Stimulated activated CD4-positive, alpha-beta T cell treated with anti-CD3 and anti-CD28 coated beads, Interleukin-12 subunit alpha, Interleukin-12 subunit beta, amount 100 ng/mL, for 48 hours (primary cell): ENCODE measurements around the gene HGFAC.
"Not testable (repeated sequence)": the region's sequence is repeated elsewhere in the genome, so short reads cannot be mapped to it uniquely, and the experiment has no call there.

ENCODE experiments used
- DNase-seq, 3 donors: peaks; one replicate each; pipeline ENCODE4 v3.0.0-alpha.2; 2020; ENCODE audit warnings: low read depth in 2 of 3, low spot score in 1 of 3

The HGFAC gene

GRCh38 chr4:3410401-3411135 lies 31.2 kb upstream of the HGFAC start:
- no peak for DNase-seq

DNA sequence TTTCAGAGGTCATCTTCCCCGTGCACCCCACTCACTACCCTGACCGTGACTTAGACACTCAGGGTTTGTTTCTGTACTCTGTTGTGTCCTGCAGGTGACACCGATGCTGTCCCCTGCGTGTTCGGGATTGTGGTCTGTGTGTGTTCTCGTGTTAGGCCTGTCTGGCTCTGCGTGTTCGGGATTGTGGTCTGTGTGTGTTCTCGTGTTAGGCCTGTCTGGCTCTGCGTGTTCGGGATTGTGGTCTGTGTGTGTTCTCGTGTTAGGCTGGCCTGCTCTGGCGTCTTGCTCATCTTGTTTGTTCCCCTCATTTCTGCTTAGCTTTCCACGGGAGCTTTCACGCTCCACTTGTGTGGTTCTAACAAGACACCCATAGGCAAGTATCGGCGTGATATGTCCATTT lies 30.6 kb upstream of the HGFAC start:
- not testable (repeated sequence) for DNase-seq

DNA sequence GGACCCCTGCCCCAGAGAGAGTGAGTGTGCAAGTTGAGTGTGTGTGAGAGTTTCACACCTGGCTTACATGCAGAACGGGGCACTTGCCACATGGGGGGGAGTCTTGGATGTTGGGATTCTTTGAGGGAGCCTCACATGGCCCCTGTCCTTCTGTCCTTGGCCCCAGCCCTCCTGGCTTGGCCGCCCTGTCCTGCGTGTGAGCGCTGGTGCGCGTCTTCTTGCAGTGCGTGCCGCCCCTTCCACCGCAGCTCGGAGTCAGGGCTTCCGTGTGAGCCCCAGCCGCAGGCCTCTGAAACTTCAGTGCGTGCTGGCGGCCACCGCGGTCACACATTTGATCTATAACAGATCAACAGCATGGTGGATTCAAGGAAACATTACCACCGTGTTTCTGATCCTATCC lies 30.1 kb upstream of the HGFAC start:
- DNase-seq, result no peak

- no peak for DNase-seq
Observed at GRCh38 chr4:3412257-3413020, 29.3 kb upstream of the HGFAC start.

GRCh38 chr4:3413217-3413671 lies 28.5 kb upstream of the HGFAC start:
- DNase-seq, result no peak

- DNase-seq, result no peak
Observed at GRCh38 chr4:3413675-3414420, 27.9 kb upstream of the HGFAC start.

DNA sequence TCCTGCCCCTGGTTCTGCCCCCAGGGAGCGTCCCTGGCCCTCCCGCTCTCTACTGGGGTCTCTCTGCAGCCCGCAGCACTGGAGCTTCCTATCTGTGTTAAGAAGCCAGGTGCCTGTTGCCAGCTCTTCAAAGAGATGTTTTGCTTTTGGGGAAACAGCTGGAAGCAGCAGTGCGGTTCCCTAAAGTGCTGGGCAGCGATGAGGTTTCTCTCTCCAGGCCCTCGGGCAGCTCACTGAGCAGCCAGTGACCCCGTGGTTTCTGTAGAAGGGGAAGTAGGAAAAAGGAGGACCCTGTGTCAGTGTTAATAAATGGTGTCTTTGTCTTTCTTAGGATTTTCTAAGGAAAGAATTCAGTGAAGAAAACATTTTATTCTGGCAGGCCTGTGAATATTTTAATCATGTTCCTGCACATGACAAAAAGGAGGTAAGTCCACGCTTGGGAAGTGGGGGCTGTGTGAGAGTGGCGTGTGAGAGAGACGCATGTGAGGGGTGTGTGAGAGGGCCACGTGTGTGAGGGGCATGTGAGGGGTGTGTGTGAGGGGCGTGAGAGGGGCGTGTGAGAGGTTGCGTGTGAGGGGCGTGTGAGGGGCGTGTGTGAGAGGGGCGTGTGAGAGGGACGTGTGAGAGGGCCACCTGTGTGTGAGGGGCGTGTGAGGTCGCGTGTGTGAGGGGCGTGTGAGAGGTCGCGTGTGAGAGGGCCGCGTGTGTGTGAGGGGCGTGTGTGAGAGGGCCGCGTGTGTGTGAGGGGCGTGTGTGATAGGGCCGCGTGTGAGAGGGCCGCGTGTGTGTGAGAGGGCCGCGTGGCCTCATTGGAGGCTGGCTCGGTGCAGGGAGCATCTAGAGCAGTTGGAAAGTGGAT lies 27.1 kb upstream of the HGFAC start:
- no peak for DNase-seq

- no peak for DNase-seq
Observed at GRCh38 chr4:3415471-3416141, 26.2 kb upstream of the HGFAC start.

- DNase-seq, result no peak
Observed at GRCh38 chr4:3416270-3416669, 25.5 kb upstream of the HGFAC start.

DNA sequence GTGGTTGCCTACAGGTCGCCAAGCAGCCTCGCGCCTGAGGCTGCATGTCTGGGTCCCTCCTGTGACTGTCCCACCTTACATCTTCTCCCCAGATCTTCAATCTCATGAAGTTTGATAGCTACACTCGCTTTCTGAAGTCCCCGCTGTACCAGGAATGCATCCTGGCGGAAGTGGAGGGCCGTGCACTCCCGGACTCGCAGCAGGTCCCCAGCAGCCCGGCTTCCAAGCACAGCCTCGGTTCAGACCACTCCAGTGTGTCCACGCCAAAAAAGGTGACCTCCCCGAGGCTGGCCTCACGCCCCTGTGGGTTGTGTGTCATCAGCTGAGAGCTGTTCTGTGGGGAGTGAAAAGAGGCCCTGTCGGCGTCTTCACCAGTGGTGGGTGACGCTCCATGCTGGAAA lies 24.9 kb upstream of the HGFAC start:
- no peak for DNase-seq

DNA sequence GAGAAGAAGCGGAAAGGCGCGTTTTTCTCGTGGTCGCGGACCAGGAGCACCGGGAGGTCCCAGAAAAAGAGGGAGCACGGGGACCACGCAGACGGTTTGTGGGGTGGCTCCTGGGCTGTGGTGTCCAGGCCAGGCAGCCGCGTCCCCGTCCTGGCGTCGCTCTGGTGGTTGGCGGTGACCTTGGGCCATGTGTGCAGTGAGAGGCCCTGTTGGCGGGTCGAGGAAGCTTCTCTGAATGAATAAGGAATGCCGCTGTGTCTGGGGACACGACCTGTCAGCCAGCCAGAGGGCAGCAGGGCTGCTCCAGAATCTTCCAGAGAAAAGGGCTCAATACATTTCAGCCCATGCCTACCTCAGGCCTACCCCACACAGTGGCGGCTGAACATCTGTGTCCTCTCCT lies 24.3 kb upstream of the HGFAC start:
- no peak for DNase-seq

- no peak for DNase-seq
Observed at GRCh38 chr4:3418029-3418762, 23.6 kb upstream of the HGFAC start.

DNA sequence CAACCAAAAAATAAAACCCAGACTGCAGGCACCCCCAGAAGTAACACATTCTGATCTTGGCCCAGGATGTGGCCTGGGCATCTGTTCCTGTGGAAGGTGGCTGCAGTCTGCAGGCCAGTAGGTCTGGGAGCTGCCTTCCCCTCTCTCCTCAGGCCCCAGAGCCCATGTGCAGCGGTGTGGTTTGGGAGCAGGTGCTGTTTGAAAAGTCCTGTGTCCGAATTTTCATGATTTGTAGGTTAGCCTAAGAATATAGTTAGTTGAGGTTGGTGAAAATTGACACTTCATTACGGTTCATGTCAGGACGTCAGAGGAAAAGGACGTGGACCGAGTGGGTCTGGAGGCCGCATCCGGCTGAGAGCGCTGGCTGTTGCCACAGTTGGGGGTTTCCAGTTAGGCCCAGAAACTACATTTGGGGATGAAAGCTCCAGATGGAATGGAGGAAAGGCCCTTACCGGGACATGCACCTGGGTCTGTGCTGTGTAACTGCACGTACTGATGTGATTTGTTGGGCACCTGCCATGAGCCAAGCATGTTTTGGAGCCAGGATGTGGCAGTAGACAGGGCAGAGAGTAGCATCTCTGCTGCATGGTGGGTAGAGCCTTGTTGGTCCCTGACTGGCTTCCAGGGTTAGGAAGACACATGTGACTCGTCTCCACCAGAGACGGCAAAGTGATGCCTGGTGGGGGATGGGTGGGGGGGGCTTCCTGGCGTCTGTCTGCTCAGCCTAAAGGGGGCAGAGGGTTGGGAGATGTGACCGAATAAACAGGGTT lies 21.7 kb upstream of the HGFAC start:
- DNase-seq, result no peak

GRCh38 chr4:3420606-3420955 lies 21.2 kb upstream of the HGFAC start:
- DNase-seq, result no peak

DNA sequence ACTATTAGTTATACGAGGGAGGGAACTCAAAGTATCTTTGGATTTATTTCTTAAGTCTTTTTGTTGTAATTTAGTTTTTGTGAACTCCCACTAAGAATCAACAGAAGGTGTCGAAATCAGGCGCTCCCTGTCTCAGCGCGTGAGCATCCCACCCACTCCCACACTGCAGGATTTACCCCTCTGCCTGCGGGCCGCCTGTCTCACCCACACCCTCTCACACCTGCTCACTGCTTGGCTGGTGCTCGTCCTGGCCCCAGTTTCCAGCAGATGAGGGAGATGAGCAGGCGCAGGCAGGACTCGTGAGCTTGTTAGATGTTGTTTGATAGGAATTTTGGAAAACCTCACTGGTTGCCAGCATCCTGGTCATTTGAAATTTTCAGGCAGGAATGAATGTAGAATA lies 20.8 kb upstream of the HGFAC start:
- DNase-seq, result no peak

GRCh38 chr4:3421470-3421869 lies 20.3 kb upstream of the HGFAC start:
- no peak for DNase-seq

DNA sequence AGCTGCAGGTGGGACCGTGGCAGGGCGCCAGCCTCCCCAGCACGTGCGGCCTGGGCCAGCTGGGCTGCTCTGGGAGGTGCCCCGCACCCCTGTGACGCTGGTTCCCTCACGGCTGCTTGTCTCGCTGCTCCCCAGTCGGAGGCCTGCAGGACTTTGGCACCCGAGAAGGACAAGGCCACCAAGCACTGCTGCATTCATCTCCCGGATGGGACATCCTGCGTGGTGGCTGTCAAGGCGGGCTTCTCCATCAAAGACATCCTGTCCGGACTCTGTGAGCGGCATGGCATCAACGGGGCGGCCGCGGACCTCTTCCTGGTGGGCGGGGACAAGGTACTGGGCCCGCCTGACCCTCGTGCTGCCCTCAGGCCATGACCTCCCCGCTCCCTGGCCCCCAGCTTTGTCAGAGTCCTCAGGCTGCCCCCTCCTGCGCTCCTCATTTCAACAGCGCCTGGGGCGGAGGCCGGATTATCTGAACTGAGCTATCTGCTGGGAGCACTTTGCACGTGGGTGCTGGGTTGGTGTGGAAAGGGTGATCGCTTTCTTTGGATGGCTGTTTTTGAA lies 19.4 kb upstream of the HGFAC start:
- DNase-seq, result no peak

DNA sequence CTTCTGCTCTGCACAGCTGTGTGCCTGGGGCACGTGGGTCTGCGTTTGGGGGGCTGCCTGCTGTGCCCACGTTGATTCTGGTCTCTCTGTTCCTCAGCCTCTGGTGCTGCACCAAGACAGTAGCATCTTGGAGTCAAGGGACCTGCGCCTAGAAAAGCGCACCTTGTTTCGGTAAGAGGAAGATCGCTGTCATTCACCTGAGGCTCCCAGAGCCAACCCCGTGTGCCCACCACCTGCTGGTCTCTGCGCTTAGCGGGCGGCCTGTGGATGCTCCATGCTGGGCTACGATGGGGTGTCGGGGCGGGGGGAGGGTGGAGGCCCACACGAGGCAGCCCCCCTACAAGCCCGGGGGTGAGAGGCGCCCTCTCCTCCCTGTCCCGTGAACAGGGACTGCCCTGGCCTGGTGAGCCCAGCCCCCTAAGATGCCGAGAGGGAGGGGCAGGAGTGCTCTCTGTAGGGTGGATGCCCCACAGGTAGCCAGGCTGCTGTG lies 18.9 kb upstream of the HGFAC start:
- no peak for DNase-seq

- no peak for DNase-seq
Observed at GRCh38 chr4:3423406-3423805, 18.4 kb upstream of the HGFAC start.
